NCI-H1048 (cell line): ENCODE results near the gene CPNE4.
"Not testable (repeated sequence)": the region's sequence is repeated elsewhere in the genome, so short reads cannot be mapped to it uniquely, and the experiment has no call there.

Experiments
- DNase-seq: peaks from one replicate; lab custom pipeline; 2025; lab: John Stamatoyannopoulos, UW

The CPNE4 gene

GRCh38 chr3:132034486-132035464, at the start of gene CPNE4:
Gene CPNE4, minus strand, starts transcription at chr3:132035014.
- peak; percentile 79 for DNase-seq

GRCh38 chr3:132083583-132084279, 48.9 kb upstream of the CPNE4 start:
- DNase-seq, result no peak

- DNase-seq, result no peak
Measured at GRCh38 chr3:132083159-132083558, 48.3 kb upstream of the CPNE4 start.

GRCh38 chr3:132079147-132079546, 44.3 kb upstream of the CPNE4 start:
- DNase-seq, result no peak

- no peak for DNase-seq
Measured at GRCh38 chr3:132073771-132074170, 39.0 kb upstream of the CPNE4 start.

- DNase-seq, result no peak
Measured at GRCh38 chr3:132071043-132071442, 36.2 kb upstream of the CPNE4 start.

- DNase-seq, result no peak
Measured at GRCh38 chr3:132064114-132064513, 29.3 kb upstream of the CPNE4 start.

- DNase-seq, result no peak
Measured at GRCh38 chr3:132062535-132062934, 27.7 kb upstream of the CPNE4 start.

GRCh38 chr3:132055872-132056271, 21.1 kb upstream of the CPNE4 start:
- DNase-seq, result no peak

- DNase-seq, result no peak
Measured at GRCh38 chr3:132047209-132047608, 12.4 kb upstream of the CPNE4 start.

- not testable (repeated sequence) for DNase-seq
Measured at GRCh38 chr3:132044874-132045273, 10.1 kb upstream of the CPNE4 start.

GRCh38 chr3:132042681-132043080, 7.9 kb upstream of the CPNE4 start:
- no peak for DNase-seq

- DNase-seq, result no peak
Measured at GRCh38 chr3:132038198-132038825, 3.5 kb upstream of the CPNE4 start.

- DNase-seq, result no peak
Measured at GRCh38 chr3:132037581-132037980, 2.8 kb upstream of the CPNE4 start.

GRCh38 chr3:132037056-132037455, 2.2 kb upstream of the CPNE4 start:
- DNase-seq, result no peak

- DNase-seq, result no peak
Measured at GRCh38 chr3:132034097-132034485, 723 bp downstream of the CPNE4 start.

- no peak for DNase-seq
Measured at GRCh38 chr3:132033471-132033870, 1.3 kb downstream of the CPNE4 start.

GRCh38 chr3:132032959-132033358, 1.9 kb downstream of the CPNE4 start:
- DNase-seq, result no peak

- DNase-seq, result peak; percentile 49
Measured at GRCh38 chr3:132029182-132029902, 5.5 kb downstream of the CPNE4 start.

GRCh38 chr3:132022914-132023313, 11.9 kb downstream of the CPNE4 start:
- no peak for DNase-seq

- DNase-seq, result no peak
Measured at GRCh38 chr3:132020058-132020457, 14.8 kb downstream of the CPNE4 start.

- DNase-seq, result no peak
Measured at GRCh38 chr3:132017137-132017536, 17.7 kb downstream of the CPNE4 start.
